GM20000 (cell line): Measurements from ENCODE around the gene ZSCAN20.
A peak's percentile ranks its signal among the peaks of the same experiment; 100 is the strongest.

Experiments used
- DNase-seq: peaks from one replicate; pipeline ENCODE4 v3.0.0; 2012; ENCODE audit warnings: low spot score
- TF ChIP-seq, protein P1 (sequence below): IDR thresholded peaks from 2 replicates; pipeline ENCODE4 v1.5.1; 2012; ENCODE audit warnings: mild to moderate bottlenecking, control low read depth; ENCODE audit errors: extremely low read depth, missing control alignments

The ZSCAN20 gene

GRCh38 chr1:33472269-33472980, at the start of gene ZSCAN20:
TSS of gene ZSCAN20 (plus strand) at chr1:33472645. CDS start at chr1:33479289, 6,644 bp downstream.
- peak; percentile 87 for DNase-seq
- TF ChIP-seq, protein P1, sequence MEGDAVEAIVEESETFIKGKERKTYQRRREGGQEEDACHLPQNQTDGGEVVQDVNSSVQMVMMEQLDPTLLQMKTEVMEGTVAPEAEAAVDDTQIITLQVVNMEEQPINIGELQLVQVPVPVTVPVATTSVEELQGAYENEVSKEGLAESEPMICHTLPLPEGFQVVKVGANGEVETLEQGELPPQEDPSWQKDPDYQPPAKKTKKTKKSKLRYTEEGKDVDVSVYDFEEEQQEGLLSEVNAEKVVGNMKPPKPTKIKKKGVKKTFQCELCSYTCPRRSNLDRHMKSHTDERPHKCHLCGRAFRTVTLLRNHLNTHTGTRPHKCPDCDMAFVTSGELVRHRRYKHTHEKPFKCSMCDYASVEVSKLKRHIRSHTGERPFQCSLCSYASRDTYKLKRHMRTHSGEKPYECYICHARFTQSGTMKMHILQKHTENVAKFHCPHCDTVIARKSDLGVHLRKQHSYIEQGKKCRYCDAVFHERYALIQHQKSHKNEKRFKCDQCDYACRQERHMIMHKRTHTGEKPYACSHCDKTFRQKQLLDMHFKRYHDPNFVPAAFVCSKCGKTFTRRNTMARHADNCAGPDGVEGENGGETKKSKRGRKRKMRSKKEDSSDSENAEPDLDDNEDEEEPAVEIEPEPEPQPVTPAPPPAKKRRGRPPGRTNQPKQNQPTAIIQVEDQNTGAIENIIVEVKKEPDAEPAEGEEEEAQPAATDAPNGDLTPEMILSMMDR, result no peak

GRCh38 chr1:33424205-33424604, 48.2 kb upstream of the ZSCAN20 start:
- no peak for DNase-seq
- TF ChIP-seq, protein P1, result no peak

GRCh38 chr1:33424610-33425009, 47.8 kb upstream of the ZSCAN20 start:
- DNase-seq, result no peak
- TF ChIP-seq, protein P1, result no peak

DNA sequence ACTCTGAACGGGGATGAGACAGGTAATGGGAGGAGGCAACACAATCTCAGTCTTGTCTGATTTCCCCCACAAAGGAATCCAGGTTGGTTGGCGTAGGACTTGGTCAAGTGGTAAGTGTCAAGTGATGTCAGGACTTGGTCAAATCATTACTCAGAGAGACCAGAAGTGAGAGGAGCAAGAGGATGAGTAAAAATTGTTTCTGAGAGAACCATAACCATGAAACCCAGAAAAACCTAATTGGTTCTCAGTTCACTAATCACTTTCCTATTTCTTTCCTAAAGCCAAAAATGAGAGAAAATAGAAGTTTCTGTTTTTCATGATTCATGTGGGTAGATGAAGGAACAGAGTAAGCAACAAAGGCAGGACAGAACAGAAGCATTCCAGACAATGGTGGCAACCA, 46.5 kb upstream of the ZSCAN20 start:
- TF ChIP-seq, protein P1, result no peak
- peak; percentile 43 for DNase-seq

- TF ChIP-seq, protein P1, result no peak
- no peak for DNase-seq
These were observed 45.5 kb upstream of the ZSCAN20 start for GRCh38 chr1:33426916-33427315.

DNA sequence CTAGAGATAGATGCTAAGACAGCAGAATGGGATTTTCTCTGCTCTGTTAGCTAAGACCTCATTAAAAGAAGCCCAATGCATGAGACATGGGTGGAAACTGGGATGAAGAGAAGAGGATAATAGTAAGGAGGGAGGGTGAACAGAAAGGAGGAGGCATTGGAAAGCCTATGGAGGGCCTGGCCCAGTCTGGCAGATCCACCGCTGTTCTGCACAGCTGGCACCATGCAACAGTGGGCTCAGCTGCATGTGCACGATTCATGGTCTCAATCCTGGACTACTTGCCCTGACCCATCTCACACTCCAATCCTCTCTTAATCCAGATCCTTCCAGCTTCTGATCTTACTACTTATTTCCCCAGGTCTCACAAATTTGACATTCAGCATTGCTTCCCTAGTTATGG, 43.8 kb upstream of the ZSCAN20 start:
- DNase-seq, result no peak
- TF ChIP-seq, protein P1, result no peak

- DNase-seq, result no peak
- TF ChIP-seq, protein P1, result no peak
These were observed 43.1 kb upstream of the ZSCAN20 start for GRCh38 chr1:33429332-33429731.
